Dermis blood vessel endothelial cell (primary cell): ENCODE measurements around the gene GOLGA6D. TPM values are rescaled to one million over a fixed set of nuclear protein-coding genes. Genes with fewer than 3 reads are reported as not detected.
"Not testable (repeated sequence)": the region's sequence is repeated elsewhere in the genome, so short reads cannot be mapped to it uniquely, and the experiment has no call there.

Source experiments
- DNase-seq: peaks from one replicate; pipeline ENCODE4 v3.0.0; 2010
- total RNA-seq: library from RNA; depleted of rRNA; stranded (reverse); fragments of >200 nt; gene quantifications from 2 replicates; pipeline ENCODE4 v1.2.3, GENCODE V29; 2014

The GOLGA6D gene
- total RNA-seq, 1 donor from 2014 or later = not detected

- DNase-seq = not testable (repeated sequence)
Observed at GRCh38 chr15:75293660-75294059, 11.0 kb downstream of the GOLGA6D start.

GRCh38 chr15:75298541-75299310, 16.1 kb downstream of the GOLGA6D start:
- DNase-seq = not testable (repeated sequence)

- not testable (repeated sequence) for DNase-seq
Observed at GRCh38 chr15:75299311-75299688, 16.7 kb downstream of the GOLGA6D start.

GRCh38 chr15:75300026-75300425, 17.4 kb downstream of the GOLGA6D start:
- DNase-seq = not testable (repeated sequence)

- no peak for DNase-seq
Observed at GRCh38 chr15:75302318-75302717, 19.7 kb downstream of the GOLGA6D start.

- DNase-seq = not testable (repeated sequence)
Observed at GRCh38 chr15:75302753-75303152, 20.1 kb downstream of the GOLGA6D start.

DNA sequence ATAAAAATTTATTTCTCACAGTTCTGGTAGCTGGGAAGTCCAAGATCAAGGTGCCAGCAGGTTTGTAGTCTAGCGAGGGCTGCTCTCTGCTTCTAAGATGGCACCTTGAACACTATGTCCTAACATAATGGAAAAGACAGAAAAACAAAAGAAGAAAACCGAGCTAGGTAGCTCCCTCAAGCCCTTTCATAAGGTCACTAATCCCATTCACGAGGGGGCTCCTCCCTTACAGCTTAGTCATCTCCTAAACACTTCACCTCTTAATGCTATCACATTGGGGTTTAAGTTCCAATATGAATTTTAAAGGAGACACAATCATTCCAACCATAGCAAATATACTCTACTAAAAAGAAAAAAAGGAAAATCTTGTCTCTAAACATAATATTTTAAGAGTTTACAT, 23.6 kb downstream of the GOLGA6D start:
- no peak for DNase-seq

DNA sequence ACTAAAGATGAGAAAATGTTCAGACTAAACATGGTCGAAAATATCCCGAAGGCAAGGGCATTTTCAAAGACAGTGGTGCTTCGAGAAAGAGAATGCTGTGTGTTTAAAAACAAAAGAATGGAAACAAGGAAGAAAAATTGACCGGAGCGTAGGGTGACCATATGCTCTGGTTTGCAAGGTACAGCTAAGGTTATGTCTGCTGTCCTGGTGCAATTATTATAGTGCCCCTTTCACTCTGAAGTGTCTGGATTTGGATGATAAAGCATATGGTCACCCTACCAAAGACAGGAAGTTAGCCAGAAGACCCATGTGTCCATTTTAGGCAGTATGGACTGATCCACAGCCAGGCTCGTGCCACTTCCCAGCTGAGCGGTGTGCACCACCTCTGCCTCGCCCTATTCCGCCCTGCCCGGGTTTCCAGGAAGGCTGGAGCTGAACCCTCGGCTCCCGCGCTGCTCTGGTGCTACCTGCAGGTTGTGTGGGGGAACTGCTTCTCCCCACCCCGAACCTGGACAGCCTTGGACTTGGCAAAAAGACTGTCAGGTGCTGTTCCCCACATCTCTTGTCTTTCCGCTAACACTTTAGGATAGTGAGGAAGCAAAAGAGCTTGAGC, 25.2 kb downstream of the GOLGA6D start:
- peak; percentile 47 for DNase-seq

- DNase-seq = no peak
Observed at GRCh38 chr15:75309711-75310110, 27.1 kb downstream of the GOLGA6D start.

DNA sequence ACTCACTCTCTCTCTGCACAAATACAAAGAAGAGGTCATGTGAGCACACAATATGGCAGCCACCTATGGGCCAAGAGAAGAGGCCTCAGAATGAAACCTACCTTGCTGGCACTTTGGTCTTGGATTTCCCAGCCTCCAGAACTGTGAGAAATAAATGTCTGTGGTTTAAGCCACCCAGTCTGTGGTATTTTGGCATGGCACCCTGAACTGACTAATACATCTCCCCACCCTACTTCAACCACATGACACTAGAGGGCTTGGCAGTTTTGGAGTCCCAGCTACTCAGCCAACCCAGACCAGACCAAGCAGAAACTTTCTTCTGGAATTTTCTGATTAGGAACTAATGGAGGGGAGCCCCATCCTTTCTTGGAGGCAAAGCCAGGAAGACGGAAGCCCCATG, 29.9 kb downstream of the GOLGA6D start:
- not testable (repeated sequence) for DNase-seq

GRCh38 chr15:75313116-75313845, 30.6 kb downstream of the GOLGA6D start:
- DNase-seq = no peak

DNA sequence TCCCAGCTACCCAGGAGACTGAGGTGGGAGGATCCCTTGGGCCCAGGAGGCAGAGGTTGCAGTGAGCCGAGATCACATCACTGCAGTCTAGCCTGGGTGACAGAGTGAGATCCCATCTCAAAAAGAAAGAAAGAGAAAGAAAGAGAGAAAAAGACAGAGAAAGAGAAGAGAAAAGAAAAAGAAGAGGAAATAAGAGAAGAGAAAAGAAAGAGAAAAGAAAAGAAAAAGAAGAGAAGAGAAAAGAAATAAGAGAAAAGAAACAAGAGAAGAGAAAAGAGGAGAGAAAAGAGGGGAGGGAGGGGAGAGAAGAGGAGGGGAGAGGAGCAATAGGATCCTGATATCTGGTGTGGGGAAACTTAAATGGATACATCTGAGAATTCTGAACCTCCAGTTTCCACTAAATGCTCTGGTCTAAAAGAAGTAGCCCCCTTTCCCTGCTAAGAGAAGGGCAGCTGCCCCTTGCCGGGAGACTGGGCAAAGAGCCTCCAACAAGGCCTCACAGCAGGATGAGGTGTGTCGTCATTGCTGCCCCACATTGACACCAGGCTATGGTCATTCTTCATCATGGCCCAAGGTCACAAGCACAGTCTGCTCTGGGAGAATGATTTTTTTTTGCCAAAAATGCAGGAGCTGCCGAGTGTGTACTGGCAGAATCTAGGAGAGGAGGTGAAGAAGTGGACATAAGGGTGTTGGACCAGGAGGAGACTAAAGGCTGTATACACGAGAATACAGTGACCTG, 32.1 kb downstream of the GOLGA6D start:
- DNase-seq = no peak

DNA sequence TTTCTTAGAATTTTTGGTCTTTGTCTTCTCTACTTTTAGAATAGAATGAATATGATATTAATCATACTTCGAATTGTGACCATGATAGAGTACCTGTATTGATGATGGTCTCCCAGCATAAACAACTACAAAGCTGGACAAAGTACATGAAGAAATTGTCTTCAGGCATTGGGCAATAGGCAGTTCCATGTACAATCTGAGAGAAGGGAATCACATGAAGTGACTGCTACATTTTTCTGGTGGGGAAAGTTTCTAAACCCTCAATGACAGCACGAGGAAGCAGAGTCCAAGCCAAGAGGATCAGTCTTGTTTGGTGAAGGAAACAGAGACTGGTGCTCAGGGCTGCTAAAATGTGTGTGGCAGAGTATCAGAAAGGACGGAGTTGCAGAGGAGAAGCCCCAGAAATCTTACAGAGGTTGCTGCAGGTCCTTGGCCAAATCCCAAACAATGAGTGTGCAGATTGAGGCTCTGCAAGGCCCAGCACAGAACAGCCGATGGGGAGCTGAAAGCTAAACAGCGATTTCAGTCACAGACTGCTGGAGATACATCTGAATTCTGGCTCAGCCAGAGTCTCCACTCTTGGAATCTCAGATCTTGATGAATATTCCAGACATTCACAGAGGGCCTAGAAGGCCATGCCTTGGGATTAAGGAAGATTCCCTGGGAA, 36.7 kb downstream of the GOLGA6D start:
- DNase-seq = not testable (repeated sequence)

GRCh38 chr15:75321711-75322110, 39.1 kb downstream of the GOLGA6D start:
- DNase-seq = no peak

DNA sequence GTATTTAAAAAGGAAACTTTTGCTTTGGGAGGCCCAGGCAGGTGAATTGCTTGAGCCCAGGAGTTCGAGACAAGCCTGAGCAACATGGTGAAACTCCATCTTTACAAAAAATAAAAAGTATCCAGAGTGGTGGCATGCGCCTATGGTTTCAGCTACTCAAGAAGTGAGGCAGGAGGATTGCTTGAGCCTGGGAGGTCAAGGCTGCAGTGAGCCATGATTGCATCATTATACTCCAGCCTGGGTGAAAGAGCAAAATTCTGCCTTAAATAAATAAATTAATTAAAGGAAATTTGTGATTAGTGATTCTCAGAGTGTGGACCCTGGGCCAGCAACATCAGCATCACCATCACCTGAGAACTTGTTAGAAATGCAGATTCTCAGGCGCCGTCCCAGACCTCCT, 43.3 kb downstream of the GOLGA6D start:
- no peak for DNase-seq

GRCh38 chr15:75327005-75327404, 44.4 kb downstream of the GOLGA6D start:
- DNase-seq = no peak

GRCh38 chr15:75327491-75327890, 44.9 kb downstream of the GOLGA6D start:
- no peak for DNase-seq

DNA sequence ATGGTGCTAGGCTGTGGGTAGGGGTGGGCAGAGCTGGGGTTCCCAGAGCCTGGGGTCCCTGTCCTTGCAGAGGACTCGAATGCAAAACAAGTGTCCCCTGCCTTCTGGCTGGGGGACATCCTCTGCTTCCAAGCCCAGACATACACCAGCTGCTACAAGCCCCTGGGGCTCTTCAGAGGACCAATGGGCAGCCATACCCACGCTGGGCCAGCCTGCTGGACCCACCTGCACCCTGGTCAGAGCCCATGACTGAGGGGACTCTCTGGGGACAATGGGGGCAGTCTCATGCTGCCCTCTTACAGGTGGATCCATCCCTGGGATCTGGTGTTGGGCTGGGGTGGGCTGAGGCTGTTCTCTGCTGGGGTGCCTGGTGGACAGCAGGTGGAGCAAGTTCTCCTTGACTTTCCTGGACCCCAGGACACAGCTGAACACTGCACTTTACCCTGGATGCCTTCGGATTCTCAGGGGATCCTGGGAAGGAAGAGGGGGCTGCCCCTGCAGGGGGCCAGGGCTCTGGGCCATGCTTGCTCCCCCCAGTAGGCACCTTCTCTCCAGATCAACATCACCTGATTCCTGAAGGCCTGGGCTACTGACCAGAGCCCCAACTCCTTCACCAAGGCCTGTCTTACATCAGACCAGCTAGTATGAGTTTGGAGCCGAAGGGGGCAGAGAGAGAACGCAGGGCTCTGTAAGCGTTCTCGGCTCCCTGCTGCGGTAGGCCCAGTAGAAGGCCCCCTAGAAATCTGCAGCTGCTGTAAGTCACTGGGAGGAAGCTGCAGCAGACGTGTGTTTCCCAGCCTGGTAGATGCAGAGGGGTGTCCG, 46.1 kb downstream of the GOLGA6D start:
- DNase-seq = no peak

DNA sequence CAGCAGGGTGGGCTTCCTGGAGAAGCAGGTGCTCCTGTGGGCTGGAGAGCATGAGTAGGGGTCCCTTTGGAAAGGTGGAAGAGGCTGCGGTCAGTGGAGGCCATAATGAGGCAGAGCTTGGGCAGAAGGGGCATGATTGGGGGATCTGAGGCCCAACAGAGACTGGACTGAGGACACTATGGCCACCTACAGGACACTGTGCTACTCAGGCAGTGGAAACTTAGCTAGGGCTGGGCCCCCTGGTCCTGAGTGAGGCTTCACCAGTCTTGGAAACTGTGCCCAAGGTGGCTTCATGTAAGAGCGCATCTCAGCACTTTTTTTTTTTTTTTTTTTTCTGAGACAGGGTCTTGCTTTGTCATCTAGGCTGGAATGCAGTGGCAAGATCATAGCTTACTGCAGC, 46.9 kb downstream of the GOLGA6D start:
- no peak for DNase-seq

- DNase-seq = not testable (repeated sequence)
Observed at GRCh38 chr15:75332093-75332492, 49.5 kb downstream of the GOLGA6D start.

- not testable (repeated sequence) for DNase-seq
Observed at GRCh38 chr15:75333654-75334419, 51.2 kb downstream of the GOLGA6D start.
